ENCODE results near the gene AASS. TPM values are rescaled to one million over a fixed set of nuclear protein-coding genes. Genes with fewer than 3 reads are reported as not detected.

AASS gene
- total and polyA plus RNA-seq, 2 of the 8 experiments (the other 6 are each of a cell fraction or from before 2014, with no cell fraction given) = 203 to 394 TPM

DNA sequence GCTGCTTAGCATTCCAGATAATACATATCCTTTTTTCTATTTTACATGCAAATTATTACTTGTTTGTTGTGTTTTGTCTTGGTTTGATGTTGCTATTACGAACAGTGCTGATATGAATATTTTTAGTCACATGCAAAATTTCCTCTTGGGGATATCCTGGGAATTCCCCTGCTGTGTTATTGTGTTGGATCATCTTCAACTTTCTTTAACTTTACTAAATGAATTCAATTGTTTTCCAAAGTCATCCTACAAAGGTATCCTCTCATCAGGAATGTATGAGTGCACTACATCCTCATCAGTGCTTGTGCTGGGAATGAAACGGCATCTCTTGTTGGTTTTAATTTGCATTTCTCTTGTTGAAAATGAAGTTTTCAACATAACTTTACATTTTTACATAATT lies 87.1 kb downstream of the AASS start:
- Histone ChIP-seq H3K4me1 (replicated peaks in 1 of 4; ENCODE audit: control insufficient read depth in 3 of 4, insufficient read depth in 4 of 4, low read length in 3 of 4) (peaks cover 0 to 3% (median 0%) of the 10 kb centered on the region in 4 experiments; a peak in 1 of 7 replicates), H3K27me3 (replicated peaks in 1 of 4; ENCODE audit: control insufficient read depth in 3 of 4, extremely low read depth in 1 of 4, insufficient read depth in 3 of 4, low read length in 3 of 4) (no peaks in the 10 kb centered on the region), H2BK120ac (replicated peaks; ENCODE audit: low read depth, low read length) (no peak overlapping the region), H3K9me3 (ENCODE audit: insufficient read depth in 2 of 2, low read depth in 1 of 2, low read length in 1 of 2) (no peaks in the 10 kb centered on the region), H4K91ac (replicated peaks; ENCODE audit: insufficient read length, low read length) (no peak overlapping the region), H3K4me3 (ENCODE audit: extremely low read depth in 1 of 4, insufficient read depth in 2 of 4, low read depth in 3 of 4, low read length in 4 of 4) (no peak overlapping the region), H3K4ac (replicated peaks; ENCODE audit: insufficient read length, low read depth, low read length) (no peak overlapping the region), H3K36me3 (ENCODE audit: control insufficient read depth in 2 of 4, insufficient read depth in 4 of 4, low read length in 3 of 4) (peaks cover 15 to 64% (median 49%) of the 10 kb centered on the region in 4 experiments), H2BK12ac (ENCODE audit: low read depth, low read length) (no peak overlapping the region), H3K9ac (replicated peaks in 1 of 4; ENCODE audit: extremely low read depth in 1 of 4, low read depth in 3 of 4, low read length in 3 of 4) (no peak overlapping the region), H4K8ac (ENCODE audit: extremely low read depth, insufficient read depth, low read length) (no peak overlapping the region), H2BK15ac (ENCODE audit: low read length) (no peak overlapping the region), H3K56ac (replicated peaks; ENCODE audit: insufficient read length, low read depth, low read length) (no peak overlapping the region), H3K27ac (ENCODE audit: low read depth, low read length) (no peak overlapping the region), H3K79me2 (ENCODE audit: control insufficient read depth in 1 of 2, insufficient read depth in 2 of 2, low read length in 2 of 2) (no peaks in the 10 kb centered on the region), H3K18ac (ENCODE audit: extremely low read depth, low read length) (no peak overlapping the region), H3K14ac (ENCODE audit: insufficient read length) (no peak overlapping the region), H2AK5ac (ENCODE audit: low read depth, low read length) (no peak overlapping the region), H4K20me1 (replicated peaks in 1 of 2; ENCODE audit: control insufficient read depth in 1 of 2, insufficient read depth in 2 of 2, low read length in 2 of 2) (peaks cover 0 to 2% of the 10 kb centered on the region in 2 experiments), H2AFZ (ENCODE audit: low read length) (no peak overlapping the region), H3K23ac (ENCODE audit: insufficient read length) (no peak overlapping the region), H2BK20ac (ENCODE audit: low read length) (no peak overlapping the region), H4K5ac (ENCODE audit: insufficient read length, low read depth, low read length) (no peak overlapping the region), H3K23me2 (ENCODE audit: low read depth, low read length) (no peaks in the 10 kb centered on the region), H3K79me1 (ENCODE audit: low read depth, low read length) (no peaks in the 10 kb centered on the region), H2BK5ac (ENCODE audit: low read depth, low read length) (no peak overlapping the region), H3K4me2 (ENCODE audit: insufficient read depth in 1 of 2, low read depth in 2 of 2, low read length in 2 of 2) (no peak overlapping the region)
- CTCF ChIA-PET (ENCODE audit: partially characterized antibody) = no interaction called here
- DNase-seq (ENCODE audit: low read depth in 1 of 2, low spot score in 2 of 2) (no peak), FAIRE-seq (peak; percentile 19)
- 81% methylated on average over 2 of the region's 2 CpGs; no CpG with 5 or more reads in 1 of the 2 experiments for WGBS, 2 experiments (ENCODE audit: extremely low coverage in 1 of 2, insufficient coverage in 1 of 2, insufficient read length in 1 of 2, insufficient replicate concordance in 2 of 2, low coverage in 1 of 2, low lambda C conversion rate in 2 of 2, missing lambda C conversion rate in 1 of 2)
- POLR2A ChIA-PET (ENCODE audit: partially characterized antibody) = interaction anchor here (1.2 kb wide), 1 partner anchor 11 kb away, joined by 3 read pairs; no protein-coding TSS in a partner anchor
- TF ChIP-seq KDM1A (IDR thresholded peaks at IDR 0.05; ENCODE audit: borderline replicate concordance, low read length) (no peak), ASH2L (IDR thresholded peaks at IDR 0.05; ENCODE audit: low read length) (no peak), FOSL1 (IDR thresholded peaks at IDR 0.05; ENCODE audit: insufficient read depth, low read depth, low read length) (no peak), GABPA (IDR thresholded peaks at IDR 0.05; ENCODE audit: borderline replicate concordance, insufficient read depth, low read length) (no peak), SIRT6 (IDR thresholded peaks at IDR 0.05; ENCODE audit: low read length) (no peak), TEAD4 (IDR thresholded peaks at IDR 0.05; ENCODE audit: low read depth, low read length) (no peak), SP4 (IDR thresholded peaks at IDR 0.05; ENCODE audit: low read length) (no peak), BRCA1 (IDR thresholded peaks at IDR 0.05; ENCODE audit: low read depth, low read length) (no peak), TAF7 (optimal IDR thresholded peaks at IDR 0.05; ENCODE audit: borderline replicate concordance, low read depth, low read length) (no peak), CBX8 (IDR thresholded peaks at IDR 0.05; ENCODE audit: borderline replicate concordance, low read depth, low read length) (no peak), HDAC6 (IDR thresholded peaks at IDR 0.05; ENCODE audit: low read depth, low read length) (no peak), CEBPB (IDR thresholded peaks at IDR 0.05; ENCODE audit: low read depth, low read length) (no peak)
- TF ChIP-seq, protein P1, sequence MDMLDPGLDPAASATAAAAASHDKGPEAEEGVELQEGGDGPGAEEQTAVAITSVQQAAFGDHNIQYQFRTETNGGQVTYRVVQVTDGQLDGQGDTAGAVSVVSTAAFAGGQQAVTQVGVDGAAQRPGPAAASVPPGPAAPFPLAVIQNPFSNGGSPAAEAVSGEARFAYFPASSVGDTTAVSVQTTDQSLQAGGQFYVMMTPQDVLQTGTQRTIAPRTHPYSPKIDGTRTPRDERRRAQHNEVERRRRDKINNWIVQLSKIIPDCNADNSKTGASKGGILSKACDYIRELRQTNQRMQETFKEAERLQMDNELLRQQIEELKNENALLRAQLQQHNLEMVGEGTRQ (IDR thresholded peaks at IDR 0.05; ENCODE audit: low read length) = no peak
- TF ChIP-seq, protein P2, sequence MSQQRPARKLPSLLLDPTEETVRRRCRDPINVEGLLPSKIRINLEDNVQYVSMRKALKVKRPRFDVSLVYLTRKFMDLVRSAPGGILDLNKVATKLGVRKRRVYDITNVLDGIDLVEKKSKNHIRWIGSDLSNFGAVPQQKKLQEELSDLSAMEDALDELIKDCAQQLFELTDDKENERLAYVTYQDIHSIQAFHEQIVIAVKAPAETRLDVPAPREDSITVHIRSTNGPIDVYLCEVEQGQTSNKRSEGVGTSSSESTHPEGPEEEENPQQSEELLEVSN (IDR thresholded peaks at IDR 0.05) = no peak

All from H1 (cell line).